HepG2 (cell line): ENCODE data around the gene GJC1. TPM values are rescaled to one million over a fixed set of nuclear protein-coding genes. Genes with fewer than 3 reads are reported as not detected.

Experiments
- BCL6 ChIP-seq: IDR thresholded peaks from 2 replicates; pipeline ENCODE4 v1.6.1; 2016; ENCODE audit warnings: missing genetic modification reagents, missing compliant biosample characterization
- GABPB1 ChIP-seq: IDR thresholded peaks from 2 replicates; pipeline ENCODE4 v1.6.1; 2016; ENCODE audit warnings: mild to moderate bottlenecking, missing genetic modification reagents, moderate library complexity, missing compliant biosample characterization
- HHEX ChIP-seq: IDR thresholded peaks from 2 replicates; pipeline ENCODE4 v1.6.1; 2016; ENCODE audit warnings: control low read depth
- JARID2 ChIP-seq: sonication (generic); formaldehyde crosslinking; IDR thresholded peaks from 2 replicates; pipeline ENCODE4 v1.8.1; 2023; ENCODE audit warnings: missing genetic modification reagents, inconsistent platforms; ENCODE audit not compliant: insufficient replicate concordance
- RCOR2 ChIP-seq: IDR thresholded peaks from 2 replicates; pipeline ENCODE4 v1.6.1; 2016; ENCODE audit warnings: missing biosample characterization, missing genetic modification reagents
- SNRNP70 ChIP-seq: fragments of 200-400 bp; formaldehyde crosslinking; IDR thresholded peaks from 2 replicates; pipeline ENCODE4 v1.6.1; 2017; ENCODE audit warnings: mild to moderate bottlenecking, low read depth, low read length, moderate library complexity
- SPEN ChIP-seq: sonication (generic); formaldehyde crosslinking; IDR thresholded peaks from 2 replicates; pipeline ENCODE4 v1.5.1; 2020; ENCODE audit warnings: low read depth, mild to moderate bottlenecking, missing genetic modification reagents
- TOE1 ChIP-seq: sonication (generic); formaldehyde crosslinking; IDR thresholded peaks from 2 replicates; pipeline ENCODE4 v1.4.0; 2020; ENCODE audit warnings: mild to moderate bottlenecking, missing genetic modification reagents
- ZFP90 ChIP-seq: sonication (generic); formaldehyde crosslinking; IDR thresholded peaks from 2 replicates; pipeline ENCODE4 v1.8.0; 2022; ENCODE audit warnings: missing genetic modification reagents, mild to moderate bottlenecking, inconsistent platforms, borderline replicate concordance
- ZNF563 ChIP-seq: sonication (generic); formaldehyde crosslinking; IDR thresholded peaks from 2 replicates; pipeline ENCODE4 v1.8.0; 2022; ENCODE audit warnings: mild to moderate bottlenecking, moderate library complexity, missing genetic modification reagents
- ZNF629 ChIP-seq: sonication (generic); formaldehyde crosslinking; conservative IDR thresholded peaks from 2 replicates; pipeline ENCODE4 v1.5.0; 2020; ENCODE audit warnings: missing genetic modification reagents
- ZNF652 ChIP-seq: IDR thresholded peaks from 2 replicates; pipeline ENCODE4 v1.6.1; 2016; ENCODE audit warnings: low read depth, borderline replicate concordance
- polyA plus RNA-seq, 8 experiments: library from polyadenylated mRNA; depleted of rRNA in 3 of 8; stranded (reverse) in 7 of 8; unstranded in 1 of 8; fragments of >200 nt; fragmentation: Illumina TruSeq in 4 of 8; extraction: Trizol in 4 of 8; gene quantifications; 2 replicates each; pipeline versions ENCODE4 v1.2.1 to v1.2.3, GENCODE V29; 2011 to 2016; ENCODE audit warnings: low read depth in 4 of 8, missing spikeins in 1 of 8, mixed read lengths in 1 of 8; ENCODE audit not compliant: insufficient read depth in 1 of 8
- total RNA-seq, 5 experiments: library from RNA; depleted of rRNA; stranded (reverse); fragments of >200 nt; fragmentation: Illumina TruSeq; extraction: Trizol; gene quantifications; 2 replicates each; pipeline ENCODE4 v1.2.3, GENCODE V29; 2016; ENCODE audit warnings: low read depth in 1 of 5
- TF ChIP-seq, protein P1 (sequence below): sonication (generic); formaldehyde crosslinking; IDR thresholded peaks from 2 replicates; pipeline ENCODE4 v1.4.0; 2020; ENCODE audit warnings: missing genetic modification reagents
- TF ChIP-seq, protein P2 (sequence below): IDR thresholded peaks from 2 replicates; pipeline ENCODE4 v1.6.1; 2016; ENCODE audit warnings: low read depth, control low read depth

Gene GJC1
- total and polyA plus RNA-seq, 2 of the 13 experiments (the other 11 are each of a cell fraction or from before 2014, with no cell fraction given): 1.7 TPM

DNA sequence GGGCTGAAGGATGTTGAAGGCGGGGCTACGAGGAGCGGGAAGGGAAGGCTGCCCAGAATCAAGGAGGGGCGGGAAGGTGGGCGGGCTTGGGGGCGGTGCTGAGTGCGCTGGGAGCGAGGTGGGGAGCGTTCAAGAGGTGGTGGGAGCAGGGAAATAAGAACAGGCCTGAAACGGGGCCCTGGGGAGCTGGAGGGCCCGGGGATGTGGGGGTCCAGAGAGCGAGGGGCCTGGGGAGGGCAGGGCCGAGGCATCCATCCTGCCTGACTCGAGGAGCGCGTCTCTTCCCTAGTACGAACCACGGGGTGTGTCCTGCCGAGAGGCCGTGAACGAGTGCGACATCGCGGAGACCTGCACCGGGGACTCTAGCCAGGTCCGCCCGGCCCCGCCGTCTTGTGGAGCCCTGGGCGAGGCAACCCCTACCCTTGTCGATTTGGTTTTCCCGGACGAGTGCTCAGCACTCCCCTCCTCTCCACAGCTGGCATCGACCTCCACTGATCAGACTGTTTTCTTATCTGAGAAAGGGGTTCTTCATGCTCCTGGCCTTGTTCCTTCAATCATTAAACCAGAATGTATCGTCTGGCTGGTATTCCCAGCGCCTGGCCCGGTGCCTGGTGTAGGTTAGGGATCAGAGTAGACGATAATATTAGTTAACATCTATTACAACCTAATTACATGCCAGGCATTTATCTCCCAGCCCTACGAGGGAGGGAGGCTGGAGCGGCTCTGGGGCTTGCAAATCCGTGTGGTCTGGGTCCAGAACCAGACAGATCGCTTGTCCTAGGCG is 54.1 kb downstream of the GJC1 start (continued):
- 0 out of 2 replicates have a peak, but pooled peaks have one; percentile 36 for TF ChIP-seq ZNF563 (CRISPR knock-in tag)
- no peak for TF ChIP-seq GABPB1 (CRISPR knock-in tag)
- peak; percentile 66 for TF ChIP-seq ZNF629 (CRISPR knock-in tag)
- TF ChIP-seq, protein P1, sequence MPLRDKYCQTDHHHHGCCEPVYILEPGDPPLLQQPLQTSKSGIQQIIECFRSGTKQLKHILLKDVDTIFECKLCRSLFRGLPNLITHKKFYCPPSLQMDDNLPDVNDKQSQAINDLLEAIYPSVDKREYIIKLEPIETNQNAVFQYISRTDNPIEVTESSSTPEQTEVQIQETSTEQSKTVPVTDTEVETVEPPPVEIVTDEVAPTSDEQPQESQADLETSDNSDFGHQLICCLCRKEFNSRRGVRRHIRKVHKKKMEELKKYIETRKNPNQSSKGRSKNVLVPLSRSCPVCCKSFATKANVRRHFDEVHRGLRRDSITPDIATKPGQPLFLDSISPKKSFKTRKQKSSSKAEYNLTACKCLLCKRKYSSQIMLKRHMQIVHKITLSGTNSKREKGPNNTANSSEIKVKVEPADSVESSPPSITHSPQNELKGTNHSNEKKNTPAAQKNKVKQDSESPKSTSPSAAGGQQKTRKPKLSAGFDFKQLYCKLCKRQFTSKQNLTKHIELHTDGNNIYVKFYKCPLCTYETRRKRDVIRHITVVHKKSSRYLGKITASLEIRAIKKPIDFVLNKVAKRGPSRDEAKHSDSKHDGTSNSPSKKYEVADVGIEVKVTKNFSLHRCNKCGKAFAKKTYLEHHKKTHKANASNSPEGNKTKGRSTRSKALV (CRISPR knock-in tag): peak; percentile 13; the same call in 1 of the 2 replicates
- 0 out of 2 replicates have a peak, but pooled peaks have one; percentile 12 for TF ChIP-seq HHEX (CRISPR knock-in tag)
- no peak for TF ChIP-seq TOE1 (CRISPR knock-in tag)
- 0 out of 2 replicates have a peak, but pooled peaks have one; percentile 13 for TF ChIP-seq RCOR2
- TF ChIP-seq SNRNP70: no peak
- TF ChIP-seq ZNF652: no peak
- TF ChIP-seq ZFP90 (CRISPR knock-in tag): no peak
- TF ChIP-seq BCL6 (CRISPR knock-in tag): 0 out of 2 replicates have a peak, but pooled peaks have one; percentile 9
- TF ChIP-seq JARID2 (CRISPR knock-in tag): no peak
- TF ChIP-seq SPEN (CRISPR knock-in tag): peak; percentile 48; the same call in 1 of the 2 replicates
- TF ChIP-seq, protein P2, sequence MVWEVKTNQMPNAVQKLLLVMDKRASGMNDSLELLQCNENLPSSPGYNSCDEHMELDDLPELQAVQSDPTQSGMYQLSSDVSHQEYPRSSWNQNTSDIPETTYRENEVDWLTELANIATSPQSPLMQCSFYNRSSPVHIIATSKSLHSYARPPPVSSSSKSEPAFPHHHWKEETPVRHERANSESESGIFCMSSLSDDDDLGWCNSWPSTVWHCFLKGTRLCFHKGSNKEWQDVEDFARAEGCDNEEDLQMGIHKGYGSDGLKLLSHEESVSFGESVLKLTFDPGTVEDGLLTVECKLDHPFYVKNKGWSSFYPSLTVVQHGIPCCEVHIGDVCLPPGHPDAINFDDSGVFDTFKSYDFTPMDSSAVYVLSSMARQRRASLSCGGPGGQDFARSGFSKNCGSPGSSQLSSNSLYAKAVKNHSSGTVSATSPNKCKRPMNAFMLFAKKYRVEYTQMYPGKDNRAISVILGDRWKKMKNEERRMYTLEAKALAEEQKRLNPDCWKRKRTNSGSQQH (CRISPR knock-in tag): peak; percentile 37; the same call in 1 of the 2 replicates
